GM23248 (cell line): Measurements from ENCODE around the gene ATF3. TPM values are rescaled to one million over a fixed set of nuclear protein-coding genes. Genes with fewer than 3 reads are reported as not detected.

ENCODE experiments used
- DNase-seq: peaks from one replicate; pipeline ENCODE4 v3.0.0-alpha.2; 2015
- H2AFZ ChIP-seq: fragments of 200-600 bp; sonication (generic); 2 replicates; pipeline ENCODE4 v1.6.1; 2016; ENCODE audit warnings: antibody characterized with exemption
- H3F3A ChIP-seq: fragments of 200-600 bp; sonication (generic); 2 replicates; pipeline ENCODE4 v1.6.1; 2016; ENCODE audit warnings: mild to moderate bottlenecking, antibody characterized with exemption, mixed run types; ENCODE audit not compliant: insufficient read depth
- H3K27ac ChIP-seq: fragments of 200-600 bp; sonication (generic); 2 replicates; pipeline ENCODE4 v1.5.1; 2016; ENCODE audit warnings: mild to moderate bottlenecking
- H3K27me3 ChIP-seq: fragments of 200-600 bp; sonication (generic); replicated peaks from 2 replicates; pipeline ENCODE4 v1.6.1; 2016; ENCODE audit warnings: mild to moderate bottlenecking; ENCODE audit not compliant: insufficient read depth
- H3K36me3 ChIP-seq: fragments of 200-600 bp; sonication (generic); 2 replicates; pipeline ENCODE4 v1.6.1; 2016; ENCODE audit warnings: low read depth, mild to moderate bottlenecking
- H3K4me1 ChIP-seq: fragments of 200-600 bp; sonication (generic); 2 replicates; pipeline ENCODE4 v1.6.1; 2016; ENCODE audit warnings: mild to moderate bottlenecking; ENCODE audit not compliant: insufficient read depth
- H3K4me2 ChIP-seq: fragments of 200-600 bp; sonication (generic); one replicate; pipeline ENCODE4 v1.6.1; 2016; ENCODE audit warnings: mild to moderate bottlenecking; ENCODE audit not compliant: unreplicated experiment
- H3K4me3 ChIP-seq: fragments of 200-600 bp; sonication (generic); 2 replicates; pipeline ENCODE4 v1.5.1; 2016; ENCODE audit warnings: mild to moderate bottlenecking
- H3K79me2 ChIP-seq: fragments of 200-600 bp; sonication (generic); 2 replicates; pipeline ENCODE4 v1.6.1; 2016; ENCODE audit warnings: mild to moderate bottlenecking; ENCODE audit not compliant: insufficient read depth
- H3K9ac ChIP-seq: fragments of 200-600 bp; sonication (generic); 2 replicates; pipeline ENCODE4 v1.6.1; 2016; ENCODE audit warnings: mild to moderate bottlenecking
- H3K9me2 ChIP-seq: fragments of 200-600 bp; sonication (generic); 2 replicates; pipeline ENCODE4 v1.6.1; 2016; ENCODE audit warnings: mixed run types, mild to moderate bottlenecking, moderate library complexity; ENCODE audit not compliant: insufficient read depth
- H3K9me3 ChIP-seq: fragments of 200-600 bp; sonication (generic); one replicate; pipeline ENCODE4 v1.6.1; 2017; ENCODE audit warnings: low read depth
- H4K20me1 ChIP-seq: fragments of 200-600 bp; sonication (generic); 2 replicates; pipeline ENCODE4 v1.6.0; 2016; ENCODE audit not compliant: insufficient read depth
- EZH2 ChIP-seq: fragments of 200-600 bp; sonication (generic); IDR thresholded peaks from 2 replicates; pipeline ENCODE4 v1.6.1; 2018; ENCODE audit warnings: antibody characterized with exemption, mild to moderate bottlenecking; ENCODE audit not compliant: insufficient read depth, poor library complexity, severe bottlenecking
- EZH2phosphoT487 ChIP-seq: fragments of 200-600 bp; sonication (generic); IDR thresholded peaks from 2 replicates; pipeline ENCODE4 v1.6.1; 2018; ENCODE audit warnings: antibody characterized with exemption, moderate library complexity, mild to moderate bottlenecking, low read depth; ENCODE audit not compliant: insufficient read depth
- whole genome bisulfite sequencing, 2 experiments: methylation state at CpG; one replicate each; pipeline ENCODE4 v1.1.6; 2015 to 2017; ENCODE audit warnings: low lambda C conversion rate in 2 of 2, low coverage in 1 of 2; ENCODE audit errors: missing lambda C conversion rate in 2 of 2; 5-methylcytosine and 5-hydroxymethylcytosine counted together
- in situ Hi-C: fragments of 300-500 bp; cut with MboI; formaldehyde crosslinking; loops from 2 replicates; pipeline ENCODE4 v1.15.0; 2020
- polyA plus RNA-seq: library from polyadenylated mRNA; unstranded; fragments of >200 nt; fragmentation: Nextera tagmentation; extraction: Ambion mirVana; gene quantifications from 2 replicates; pipeline ENCODE4 v1.2.1, GENCODE V29; 2016
- total RNA-seq: library from RNA; depleted of rRNA; stranded (reverse); fragments of >200 nt; shearing (Covaris generic); gene quantifications from 2 replicates; pipeline ENCODE4 v1.2.3, GENCODE V29; 2014

Gene ATF3
- total and polyA plus RNA-seq, 2 experiments from 2014 or later, result 0.86 to 1.7 TPM

- H3K9me3 ChIP-seq, result no peaks in the 10 kb centered on the region
- in situ Hi-C loops, result no loop called here
- H3K36me3 ChIP-seq, result no peaks in the 10 kb centered on the region
- H3K4me2 ChIP-seq, result peak overlapping the region; percentile 92
- H3K9me2 ChIP-seq, result no peaks in the 10 kb centered on the region
- H3K27ac ChIP-seq, result peak overlapping the region; percentile 82
- peaks cover 30% of the 10 kb centered on the region for H3F3A ChIP-seq
- peak overlapping the region; percentile 46; the same call in 1 of the 2 replicates for H2AFZ ChIP-seq
- H3K27me3 ChIP-seq, result peaks cover 39% of the 10 kb centered on the region
- peak overlapping the region; percentile 95 for H3K9ac ChIP-seq
- H4K20me1 ChIP-seq, result no peaks in the 10 kb centered on the region
- peak; percentile 79 for DNase-seq
- TF ChIP-seq EZH2phosphoT487, result no peak
- no peak for TF ChIP-seq EZH2
- 1% methylated on average over 28 to 73 of the region's 75 CpGs for WGBS, 2 experiments
- 0 out of 2 replicates have a peak, but pooled peaks cover 6% of the 10 kb centered on the region for H3K79me2 ChIP-seq
- H3K4me3 ChIP-seq, result peak overlapping the region; percentile 78
- H3K4me1 ChIP-seq, result peaks cover 20% of the 10 kb centered on the region
These were observed 569 bp downstream of the ATF3 start for GRCh38 chr1:212608959-212609700.

- Histone ChIP-seq H4K20me1 (no peaks in the 10 kb centered on the region), H3K4me3 (peak overlapping the region; percentile 78), H3K36me3 (no peaks in the 10 kb centered on the region), H3K9me3 (no peaks in the 10 kb centered on the region), H3F3A (peaks cover 30% of the 10 kb centered on the region), H3K4me1 (peaks cover 23% of the 10 kb centered on the region), H3K9me2 (no peaks in the 10 kb centered on the region), H3K9ac (peak overlapping the region; percentile 95), H3K79me2 (0 out of 2 replicates have a peak, but pooled peaks cover 6% of the 10 kb centered on the region), H3K4me2 (peak overlapping the region; percentile 92), H2AFZ (peak overlapping the region; percentile 42; the same call in 1 of the 2 replicates), H3K27ac (no peak overlapping the region), H3K27me3 (peaks cover 31% of the 10 kb centered on the region)
- WGBS, 2 experiments, result 24 to 26% methylated on average over 20 of the region's 20 CpGs
- peak; percentile 55 for DNase-seq
- in situ Hi-C loops, result no loop called here
- TF ChIP-seq EZH2, result no peak
- TF ChIP-seq EZH2phosphoT487, result no peak
These were observed 1.4 kb downstream of the ATF3 start for GRCh38 chr1:212609701-212610574.

GRCh38 chr1:212610575-212610967 lies 2.0 kb downstream of the ATF3 start:
- no peak overlapping the region for H3K9ac ChIP-seq
- in situ Hi-C loops, result no loop called here

More at GRCh38 chr1:212610575-212610967, 2.0 kb downstream of the ATF3 start:
- H3F3A ChIP-seq, result peaks cover 30% of the 10 kb centered on the region
- H3K4me1 ChIP-seq, result peaks cover 23% of the 10 kb centered on the region
- H3K36me3 ChIP-seq, result no peaks in the 10 kb centered on the region
- peaks cover 25% of the 10 kb centered on the region for H3K27me3 ChIP-seq
- no peak overlapping the region for H3K4me3 ChIP-seq
- 0 out of 2 replicates have a peak, but pooled peaks cover 6% of the 10 kb centered on the region for H3K79me2 ChIP-seq
- H3K9me3 ChIP-seq, result no peaks in the 10 kb centered on the region
- TF ChIP-seq EZH2phosphoT487, result no peak
- no peak for TF ChIP-seq EZH2
- H3K4me2 ChIP-seq, result no peak overlapping the region
- DNase-seq, result no peak
- H3K9me2 ChIP-seq, result no peaks in the 10 kb centered on the region
- 95 to 98% methylated on average over 5 of the region's 5 CpGs for WGBS, 2 experiments
- H4K20me1 ChIP-seq, result no peaks in the 10 kb centered on the region
- no peak overlapping the region for H2AFZ ChIP-seq
- H3K27ac ChIP-seq, result no peak overlapping the region
